Cerebellar nuclear complex (tissue), 1 donor: Measurements from ENCODE around the gene ARHGAP10.

Experiments used
- DNase-seq, 2 experiments: peaks; one replicate each; lab custom pipeline; 2025; lab: John Stamatoyannopoulos, UW

Gene ARHGAP10

GRCh38 chr4:147826288-147826646 is 94.4 kb downstream of the ARHGAP10 start:
- no peak for DNase-seq

- DNase-seq, result no peak
These were observed 96.5 kb downstream of the ARHGAP10 start for GRCh38 chr4:147828331-147828905.

GRCh38 chr4:147829401-147830101 is 97.7 kb downstream of the ARHGAP10 start:
- DNase-seq, result no peak

- DNase-seq, result no peak
These were observed 98.2 kb downstream of the ARHGAP10 start for GRCh38 chr4:147830102-147830463.

GRCh38 chr4:147830987-147831386 is 99.1 kb downstream of the ARHGAP10 start:
- no peak for DNase-seq

GRCh38 chr4:147831551-147832171 is 99.8 kb downstream of the ARHGAP10 start:
- DNase-seq, result no peak

GRCh38 chr4:147833254-147833653 is 101.4 kb downstream of the ARHGAP10 start:
- no peak for DNase-seq

- DNase-seq, result no peak
These were observed 101.9 kb downstream of the ARHGAP10 start for GRCh38 chr4:147833741-147834140.

- no peak for DNase-seq
These were observed 102.6 kb downstream of the ARHGAP10 start for GRCh38 chr4:147834480-147834879.

- DNase-seq, result no peak
These were observed 104.9 kb downstream of the ARHGAP10 start for GRCh38 chr4:147836807-147837206.

- no peak for DNase-seq
These were observed 105.5 kb downstream of the ARHGAP10 start for GRCh38 chr4:147837435-147837834.

- no peak for DNase-seq
These were observed 106.0 kb downstream of the ARHGAP10 start for GRCh38 chr4:147837854-147838253.

GRCh38 chr4:147839200-147839599 is 107.3 kb downstream of the ARHGAP10 start:
- no peak for DNase-seq

GRCh38 chr4:147839663-147840062 is 107.8 kb downstream of the ARHGAP10 start:
- DNase-seq, result no peak

GRCh38 chr4:147840838-147841738 is 109.2 kb downstream of the ARHGAP10 start:
- no peak for DNase-seq

- no peak for DNase-seq
These were observed 110.7 kb downstream of the ARHGAP10 start for GRCh38 chr4:147842573-147842972.

GRCh38 chr4:147843162-147843561 is 111.3 kb downstream of the ARHGAP10 start:
- no peak for DNase-seq

GRCh38 chr4:147844781-147845180 is 112.9 kb downstream of the ARHGAP10 start:
- no peak for DNase-seq

GRCh38 chr4:147846318-147847155 is 114.6 kb downstream of the ARHGAP10 start:
- no peak for DNase-seq

GRCh38 chr4:147847751-147848590 is 116.1 kb downstream of the ARHGAP10 start:
- DNase-seq, result no peak

GRCh38 chr4:147848634-147849033 is 116.7 kb downstream of the ARHGAP10 start:
- no peak for DNase-seq
